Ecto neural progenitor cell (in vitro differentiated cells): ENCODE data around the gene SLAMF8.

Source experiments
- DNase-seq: peaks from one replicate; pipeline ENCODE4 v3.0.0-alpha.2; 2018; ENCODE audit warnings: low spot score

Gene SLAMF8

DNA sequence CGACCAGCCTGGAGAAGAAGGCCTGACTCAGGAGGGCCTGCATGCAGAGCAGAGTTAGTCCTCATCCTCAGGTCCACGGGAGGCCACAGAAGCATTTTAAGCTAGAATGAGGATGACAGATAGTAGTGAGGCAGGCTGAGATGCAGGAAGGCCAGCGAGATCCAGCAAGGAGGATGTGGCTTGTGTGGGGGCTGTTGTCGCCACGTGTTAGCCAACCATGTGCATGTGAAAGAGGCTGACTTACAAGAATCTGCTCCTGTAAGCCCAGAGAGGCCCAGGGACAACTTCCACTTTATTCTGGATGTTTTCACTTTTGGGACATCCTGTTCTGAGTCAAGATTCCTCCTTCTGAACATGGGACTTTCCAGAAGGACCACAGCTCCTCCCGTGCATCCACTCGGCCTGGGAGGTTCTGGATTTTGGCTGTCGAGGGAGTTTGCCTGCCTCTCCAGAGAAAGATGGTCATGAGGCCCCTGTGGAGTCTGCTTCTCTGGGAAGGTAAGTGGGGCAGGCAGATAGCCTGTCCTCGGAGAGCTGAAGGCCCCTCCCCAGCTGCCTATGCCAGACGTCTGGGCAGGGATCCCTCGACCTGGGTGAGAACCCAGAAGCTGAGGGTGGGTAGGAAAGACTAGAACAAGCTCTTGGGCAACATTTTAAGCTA, at the start of gene SLAMF8:
TSS of gene SLAMF8 (plus strand) at position 433 of the 661 bp plus-strand sequence. CDS start at position 459, 26 bp downstream.
- no peak for DNase-seq

DNA sequence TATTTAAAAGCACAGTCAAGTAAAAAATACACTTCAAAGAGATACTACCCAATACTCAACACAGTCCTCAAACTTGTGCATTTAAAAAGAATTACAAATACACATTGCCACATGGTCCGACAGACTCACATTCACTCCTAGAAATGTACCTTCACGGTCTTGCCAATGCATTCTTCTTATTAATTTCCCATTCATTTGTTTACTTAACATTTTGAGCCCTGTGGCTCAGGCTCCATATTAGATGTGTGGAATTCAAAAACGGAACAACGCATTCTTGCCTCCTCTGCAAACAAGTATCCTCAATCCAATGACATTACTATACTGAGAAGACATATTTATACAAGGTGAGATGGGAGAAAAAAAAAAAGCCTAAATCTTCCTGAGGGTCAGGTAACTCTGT, 48.4 kb upstream of the SLAMF8 start:
- no peak for DNase-seq

GRCh38 chr1:159779403-159779851, 47.2 kb upstream of the SLAMF8 start:
- DNase-seq: no peak

DNA sequence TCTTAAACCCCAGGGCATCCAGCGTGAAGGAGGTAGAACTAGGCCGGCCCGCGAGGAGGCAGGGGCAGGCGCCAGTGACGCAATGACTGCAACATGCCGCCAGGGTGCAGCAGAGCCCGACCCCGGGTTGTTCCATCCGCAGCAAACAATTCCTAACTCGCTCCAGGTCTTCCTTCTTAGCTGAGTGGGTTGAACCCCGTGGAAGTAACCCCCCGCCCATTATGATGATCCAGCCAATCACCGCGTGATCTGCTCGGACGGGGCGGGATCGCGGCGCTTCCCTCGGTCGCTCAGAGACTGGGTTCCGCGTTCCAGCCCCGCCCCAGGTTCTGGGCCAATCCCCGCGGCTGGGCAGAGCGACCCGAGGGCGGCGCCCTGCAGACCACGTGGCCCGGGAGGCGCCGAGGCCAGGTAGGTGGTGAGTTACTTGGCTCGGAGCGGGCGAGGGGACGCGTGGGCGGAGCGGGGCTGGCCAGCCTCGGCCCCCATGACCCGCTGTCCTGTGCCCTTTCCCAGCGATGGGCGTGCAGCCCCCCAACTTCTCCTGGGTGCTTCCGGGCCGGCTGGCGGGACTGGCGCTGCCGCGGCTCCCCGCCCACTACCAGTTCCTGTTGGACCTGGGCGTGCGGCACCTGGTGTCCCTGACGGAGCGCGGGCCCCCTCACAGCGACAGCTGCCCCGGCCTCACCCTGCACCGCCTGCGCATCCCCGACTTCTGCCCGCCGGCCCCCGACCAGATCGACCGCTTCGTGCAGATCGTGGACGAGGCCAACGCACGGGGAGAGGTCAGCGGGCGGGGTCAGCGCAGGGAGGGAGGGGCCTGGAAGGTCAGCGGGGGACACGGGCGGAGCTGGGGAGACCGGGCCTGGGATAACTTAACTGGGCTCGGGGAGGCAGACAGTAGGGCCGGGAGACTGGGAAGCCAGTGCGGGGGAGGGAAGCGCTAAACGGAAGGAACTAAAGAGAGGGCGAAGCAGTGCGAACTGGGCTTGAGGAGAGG, 45.8 kb upstream of the SLAMF8 start, which contains the start of gene DUSP23:
TSS of gene DUSP23 (plus strand) at position 380 of the 1,000 bp plus-strand sequence. CDS start at position 519, 139 bp downstream.
- DNase-seq: peak; percentile 98

- DNase-seq: no peak
Measured at GRCh38 chr1:159781992-159782391, 44.7 kb upstream of the SLAMF8 start.

DNA sequence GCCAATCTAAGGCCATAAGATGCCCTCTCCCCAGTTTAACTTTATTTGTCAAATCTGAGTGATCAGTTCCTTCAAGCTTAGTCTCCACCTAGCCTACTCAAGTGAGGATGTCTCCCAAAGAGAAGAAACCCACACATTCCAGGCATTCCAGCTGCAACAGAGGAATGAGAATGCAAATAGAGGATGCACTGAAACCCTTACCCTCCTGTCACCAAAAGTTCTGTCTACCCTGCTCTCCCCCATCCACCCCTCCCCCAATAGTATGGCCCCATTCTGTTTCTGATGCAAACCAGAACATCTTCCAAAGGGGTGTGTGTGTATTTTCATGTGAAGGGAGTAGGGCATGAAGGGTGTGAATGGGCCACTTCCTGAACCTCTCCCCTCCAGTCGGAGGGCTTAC, 42.9 kb upstream of the SLAMF8 start:
- no peak for DNase-seq

GRCh38 chr1:159786465-159786864, 40.2 kb upstream of the SLAMF8 start:
- no peak for DNase-seq

GRCh38 chr1:159786966-159787365, 39.7 kb upstream of the SLAMF8 start:
- DNase-seq: no peak

DNA sequence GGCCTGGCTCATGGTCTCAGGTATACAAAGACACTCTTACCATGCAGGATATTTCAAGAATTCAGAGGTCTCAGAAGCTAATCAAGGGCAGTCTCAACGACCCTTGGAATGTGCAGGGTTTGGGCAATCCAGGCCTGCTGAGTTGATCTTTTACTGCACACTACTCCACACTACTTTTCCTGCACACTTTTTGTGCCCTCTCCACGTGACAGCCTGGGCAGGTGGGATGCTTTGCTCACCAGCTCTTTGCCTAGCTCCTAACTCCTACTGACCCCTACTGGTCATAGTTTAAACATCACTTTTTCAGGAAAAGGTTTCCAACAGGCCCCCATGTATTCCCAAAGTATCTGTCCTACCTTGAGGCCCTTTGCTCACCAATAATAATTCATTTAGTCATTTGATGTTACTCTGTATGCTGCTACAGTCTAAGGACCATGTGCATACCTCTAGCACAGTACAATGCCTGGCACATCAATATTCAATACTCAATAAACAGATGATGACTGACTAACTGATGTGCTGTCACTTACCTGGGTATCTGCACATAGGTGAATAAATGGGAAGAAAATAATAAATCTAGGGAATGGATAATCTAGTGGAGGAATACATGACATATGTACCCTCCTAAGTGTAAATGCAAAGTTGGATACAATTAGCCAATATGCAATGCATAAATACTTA, 36.3 kb upstream of the SLAMF8 start:
- DNase-seq: no peak

- no peak for DNase-seq
Measured at GRCh38 chr1:159791031-159791430, 35.6 kb upstream of the SLAMF8 start.

DNA sequence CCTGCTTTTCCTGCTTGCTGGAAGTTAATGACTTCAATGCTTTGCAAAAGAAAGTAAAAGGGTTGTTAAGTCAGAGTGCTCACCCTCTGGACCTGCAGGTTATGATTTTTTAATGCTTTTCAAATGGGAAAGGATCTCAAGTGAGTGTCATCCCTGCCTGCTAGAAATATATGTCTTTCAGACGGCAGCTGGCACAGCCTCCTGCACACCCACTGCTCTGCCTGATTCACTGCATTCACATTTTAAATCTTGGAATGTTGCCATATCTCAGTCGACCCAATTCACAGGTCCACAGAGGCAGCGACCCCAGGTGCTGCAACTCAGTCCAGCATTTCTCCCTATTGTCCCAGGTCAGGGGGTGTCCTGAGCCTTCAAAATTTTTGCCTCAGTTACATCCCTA, 35.2 kb upstream of the SLAMF8 start:
- DNase-seq: no peak

DNA sequence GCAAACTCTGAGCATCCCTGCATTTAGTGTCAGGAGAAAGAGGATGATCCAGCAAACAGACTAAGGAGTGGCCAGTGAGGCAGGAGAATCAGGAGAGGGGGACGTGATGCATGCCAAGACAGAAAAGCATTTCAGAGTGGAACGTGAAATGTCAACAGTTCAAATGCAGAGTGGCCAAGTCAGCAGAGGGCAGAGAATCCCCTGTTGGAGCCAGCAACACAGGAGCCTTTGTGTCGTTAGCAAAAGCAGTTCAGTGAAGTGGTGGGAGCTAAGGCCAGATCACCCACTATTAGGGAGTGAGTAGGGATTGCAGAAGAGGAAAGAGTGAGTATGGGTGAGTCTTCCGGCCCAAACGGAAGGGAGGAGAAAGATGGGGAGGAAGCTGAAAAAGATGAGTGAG, 31.1 kb upstream of the SLAMF8 start:
- no peak for DNase-seq

DNA sequence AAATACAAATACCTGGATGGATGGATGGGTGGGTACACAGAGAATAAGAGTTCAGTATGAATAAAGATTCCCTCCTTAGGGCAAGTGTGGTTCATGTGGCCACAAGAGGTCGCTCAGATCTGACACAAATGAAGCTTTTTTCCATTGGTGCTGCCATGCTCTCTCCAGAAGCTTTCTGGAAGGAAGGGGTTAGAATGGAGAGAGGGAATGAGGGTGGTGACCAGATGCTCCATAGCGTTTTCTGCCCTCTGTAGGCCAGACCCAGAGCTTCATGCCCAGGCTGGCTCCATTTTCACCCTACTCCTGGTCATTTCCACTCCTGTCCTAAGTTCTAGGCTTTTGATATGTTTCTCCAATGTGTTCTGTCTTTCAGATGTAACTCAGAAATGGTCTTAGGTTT, 27.8 kb upstream of the SLAMF8 start:
- peak; percentile 64 for DNase-seq

DNA sequence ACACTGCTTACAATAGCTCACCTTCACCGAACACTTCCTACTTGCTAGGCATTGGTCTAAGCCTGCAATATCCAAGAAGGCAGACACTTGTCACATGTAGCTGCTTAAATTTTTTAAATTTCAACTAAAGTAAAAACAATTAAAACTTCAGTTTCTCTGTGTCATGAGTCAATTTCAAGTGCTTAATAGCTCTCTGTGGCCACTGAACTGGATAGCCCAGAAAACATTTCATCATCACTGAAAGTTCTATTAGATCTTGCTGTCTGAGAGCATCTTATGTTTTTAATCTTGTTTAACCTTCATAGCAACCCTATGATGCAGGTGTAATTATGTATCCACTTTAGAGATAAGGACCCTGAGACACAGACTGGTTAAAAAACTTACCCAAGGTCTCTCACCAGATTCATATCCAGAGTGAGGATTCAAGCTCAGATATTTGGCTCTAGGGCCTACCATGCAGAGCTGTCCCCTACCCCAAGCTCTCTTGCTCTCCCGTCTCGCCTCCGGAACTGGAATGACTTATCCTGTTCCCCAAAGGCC, 27.2 kb upstream of the SLAMF8 start:
- no peak for DNase-seq

DNA sequence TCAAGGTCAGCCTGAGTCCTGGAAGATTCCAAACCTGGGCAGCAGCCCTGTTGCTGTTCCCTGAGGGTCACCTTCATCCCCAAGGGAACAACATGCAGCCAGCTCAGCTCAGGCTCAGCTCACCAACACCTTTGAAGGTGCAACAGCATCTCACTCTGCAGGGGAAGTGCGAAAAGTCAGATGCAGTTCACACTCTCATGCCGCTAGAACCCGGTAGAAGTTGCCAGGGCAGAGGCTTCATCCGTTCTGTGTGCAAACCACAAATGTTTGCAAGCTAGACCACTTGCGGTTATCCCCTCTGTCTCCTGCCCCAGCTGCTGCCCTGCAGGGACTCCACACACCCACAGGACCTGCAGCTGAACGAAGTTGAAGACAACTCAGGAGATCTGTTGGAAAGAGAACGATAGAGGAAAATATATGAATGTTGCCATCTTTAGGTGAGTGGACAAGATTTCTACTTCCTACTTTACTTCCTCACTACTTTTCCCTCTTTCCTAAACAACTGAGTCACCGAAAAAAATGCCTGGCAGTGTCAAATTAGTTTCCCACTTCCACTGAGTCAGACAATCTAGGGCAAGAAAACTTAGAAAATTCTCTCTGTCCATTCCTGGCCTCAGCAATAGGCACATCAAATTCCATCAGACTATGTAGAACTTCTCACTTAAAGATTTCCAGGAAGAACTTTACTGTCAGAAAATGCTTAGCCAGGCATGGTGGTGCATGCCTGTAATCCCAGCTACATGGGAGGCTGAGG, 26.3 kb upstream of the SLAMF8 start:
- DNase-seq: no peak

DNA sequence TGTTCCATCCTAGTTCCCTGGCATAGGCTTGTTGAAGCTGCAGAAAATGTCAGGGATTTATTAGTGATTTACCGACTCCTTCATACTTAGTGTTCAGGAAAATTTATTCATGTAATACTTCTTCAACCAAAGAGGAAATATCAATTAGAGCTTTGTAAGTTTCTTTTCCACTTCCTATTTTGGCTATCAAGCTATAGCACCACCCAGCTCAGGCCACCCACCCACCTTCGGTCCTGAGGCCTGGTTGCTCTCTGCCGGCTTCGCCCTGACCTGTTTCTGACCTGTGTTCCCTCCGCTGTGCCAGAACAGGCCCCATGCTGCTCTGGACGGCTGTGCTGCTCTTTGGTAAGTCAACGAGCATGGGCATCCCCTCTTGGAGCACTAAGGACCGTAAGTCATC, 24.6 kb upstream of the SLAMF8 start, which contains the start of gene FCRL6:
TSS of gene FCRL6 (plus strand) at position 250 of the 400 bp plus-strand sequence. CDS start at position 315, 65 bp downstream.
- no peak for DNase-seq

- DNase-seq: no peak
Measured at GRCh38 chr1:159803956-159804689, 22.6 kb upstream of the SLAMF8 start.

GRCh38 chr1:159804924-159805323, 21.7 kb upstream of the SLAMF8 start:
- DNase-seq: no peak

DNA sequence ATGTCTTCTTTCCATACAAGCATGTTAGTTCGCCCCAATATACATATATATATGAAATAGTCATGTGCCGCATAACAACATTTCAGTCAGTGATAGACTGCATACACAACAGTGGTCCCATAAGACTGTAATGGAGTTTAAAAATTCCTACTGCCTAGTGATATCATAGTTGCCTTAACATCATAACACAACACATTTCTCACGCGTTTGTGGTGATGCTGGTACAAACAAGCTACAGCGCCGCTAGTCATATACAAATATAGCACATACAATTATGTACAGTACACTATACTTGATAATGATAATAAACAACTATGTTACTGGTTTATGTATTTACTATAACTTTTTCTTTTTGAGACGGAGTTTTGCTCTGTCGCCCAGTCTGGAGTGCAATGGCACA, 10.7 kb upstream of the SLAMF8 start:
- no peak for DNase-seq

GRCh38 chr1:159817276-159818041, 9.2 kb upstream of the SLAMF8 start:
- DNase-seq: no peak
